Ovary (tissue), 9 donors: ENCODE data around the gene AKR1C4. TPM values are rescaled to one million over a fixed set of nuclear protein-coding genes. Genes with fewer than 3 reads are reported as not detected.

Experiments
- DNase-seq, 5 donors: peaks; one replicate each; pipeline ENCODE4 v3.0.0-alpha.2; 2019 to 2020
- H3K27ac ChIP-seq, 2 donors: fragments of 200-600 bp; one replicate each; pipeline versions ENCODE4 v1.5.1 to v1.8.0; 2019 to 2022
- H3K27me3 ChIP-seq: fragments of 200-600 bp; one replicate; pipeline ENCODE4 v1.8.0; 2022
- H3K36me3 ChIP-seq: fragments of 200-600 bp; sonication (generic); one replicate; pipeline ENCODE4 v1.5.1; 2019
- H3K4me1 ChIP-seq: one replicate; pipeline ENCODE4 v1.8.1; 2013; ENCODE audit warnings: mild to moderate bottlenecking, moderate library complexity; ENCODE audit not compliant: insufficient read depth
- H3K4me3 ChIP-seq: fragments of 200-600 bp; sonication (generic); one replicate; pipeline ENCODE4 v1.5.1; 2017
- H3K9me3 ChIP-seq, 2 donors: fragments of 200-600 bp in 1 of 2; sonication (generic) in 1 of 2; one replicate each; pipeline versions ENCODE4 v1.5.1 to v1.8.1; 2013 to 2019; ENCODE audit warnings: mild to moderate bottlenecking in 1 of 2, moderate library complexity in 1 of 2
- CTCF ChIP-seq, 3 donors: fragments of 450-650 bp in 2 of 3; fragments of 200-600 bp in 1 of 3; IDR thresholded peaks; one replicate each; pipeline versions ENCODE4 v1.5.1 to v1.8.0; 2016 to 2022; ENCODE audit warnings: antibody characterized with exemption in 3 of 3, mild to moderate bottlenecking in 1 of 3
- EP300 ChIP-seq: sonication (generic); formaldehyde crosslinking; IDR thresholded peaks from one replicate; pipeline ENCODE4 v1.6.1; 2017; ENCODE audit warnings: antibody characterized with exemption
- POLR2A ChIP-seq: fragments of 450-650 bp; IDR thresholded peaks from one replicate; pipeline ENCODE4 v1.6.1; 2017; ENCODE audit warnings: antibody characterized with exemption, mild to moderate bottlenecking, moderate library complexity
- WGBS, 3 donors: extraction: QIAGEN DNeasy Blood & Tissue Kit in 1 of 3; methylation state at CpG; one replicate each; pipeline versions ENCODE4 v1.1.5 to v1.1.7; 2013 to 2017; 5-methylcytosine and 5-hydroxymethylcytosine counted together
- intact Hi-C, 4 donors: fragments of 100-400 bp; cut with DNase I; formaldehyde crosslinking; loops; one replicate each; pipeline versions ENCODE4 v1.11.0 to v1.15.1; 2022 to 2023
- polyA plus RNA-seq, 2 donors: library from polyadenylated mRNA; stranded (reverse); fragments of 200-250 nt in 1 of 2; fragments of 350-450 nt in 1 of 2; fragmentation: Illumina TruSeq in 1 of 2; extraction: RNeasy Lipid Tissue Mini Kit (QIAGEN cat#74804) in 1 of 2; gene quantifications; one replicate each; pipeline ENCODE4 v1.2.3, GENCODE V29; 2013 to 2014
- total RNA-seq, 7 donors: library from RNA; depleted of rRNA in 2 of 7; stranded (reverse); fragments of >200 nt in 2 of 7; fragmentation: NEBNext Ultra II Directional in 3 of 7; extraction: Animal tissue kit (Norgen Biotek cat#: 25700) in 3 of 7; gene quantifications; one replicate each; pipeline versions ENCODE4 v1.1.0 to v1.2.4, GENCODE V29; 2016 to 2023
- donor health status: DM: no; HTN: no; CAD: no; lungs with moderate emphysema.
- donor health status: DM: no; HTN: no; CAD: no.
- donor health status: Bipolar disorder and iron deficiency.
- donor health status: DM: yes; HTN: yes; CAD: no.
- donor health status: DM: no; HTN: no; CAD: no.
- donor health status: DM: yes; HTN: yes; CAD: no.

Gene AKR1C4
- total and polyA plus RNA-seq, 9 donors, result not detected

- Histone ChIP-seq H3K36me3 (no peaks in the 10 kb centered on the region), H3K4me1 (no peaks in the 10 kb centered on the region), H3K27ac (no peak overlapping the region), H3K4me3 (no peak overlapping the region), H3K27me3 (no peaks in the 10 kb centered on the region), H3K9me3 (no peaks in the 10 kb centered on the region)
- intact Hi-C loops, result no loop called here
- no peak for DNase-seq
- TF ChIP-seq EP300 (no peak), CTCF (IDR thresholded peaks at IDR 0.05) (no peak), POLR2A (no peak)
- 48 to 69% (median 53%) methylated on average over 1 of the region's 1 CpG for WGBS, 3 donors
Measured at GRCh38 chr10:5148678-5149032, 48.0 kb upstream of the AKR1C4 start.

- H3K9me3 ChIP-seq, result no peaks in the 10 kb centered on the region
- DNase-seq, result no peak
- WGBS, 3 donors, result 91 to 93% (median 92%) methylated on average over 3 of the region's 3 CpGs
- H3K27me3 ChIP-seq, result no peaks in the 10 kb centered on the region
- intact Hi-C loops, result no loop called here
- no peak overlapping the region for H3K27ac ChIP-seq
- no peak overlapping the region for H3K4me3 ChIP-seq
- H3K36me3 ChIP-seq, result no peaks in the 10 kb centered on the region
- no peaks in the 10 kb centered on the region for H3K4me1 ChIP-seq
- no peak for TF ChIP-seq EP300
- no peak for TF ChIP-seq POLR2A
- TF ChIP-seq CTCF (IDR thresholded peaks at IDR 0.05), result no peak
Measured at GRCh38 chr10:5151076-5151475, 45.6 kb upstream of the AKR1C4 start.

GRCh38 chr10:5155951-5156350 lies 40.7 kb upstream of the AKR1C4 start:
- no peak overlapping the region for H3K4me3 ChIP-seq
- no peak overlapping the region for H3K27ac ChIP-seq
- no peaks in the 10 kb centered on the region for H3K27me3 ChIP-seq
- no peaks in the 10 kb centered on the region for H3K4me1 ChIP-seq
- 10 to 33% (median 11%) methylated on average over 1 of the region's 1 CpG for WGBS, 3 donors
- DNase-seq, result no peak
- TF ChIP-seq EP300 (no peak), POLR2A (no peak), CTCF (IDR thresholded peaks at IDR 0.05) (no peak)
- H3K36me3 ChIP-seq, result no peaks in the 10 kb centered on the region
- intact Hi-C loops, result no loop called here
- H3K9me3 ChIP-seq, result no peaks in the 10 kb centered on the region

- Histone ChIP-seq H3K4me1 (no peaks in the 10 kb centered on the region), H3K36me3 (no peaks in the 10 kb centered on the region), H3K27ac (no peak overlapping the region), H3K9me3 (no peaks in the 10 kb centered on the region), H3K27me3 (no peaks in the 10 kb centered on the region), H3K4me3 (no peak overlapping the region)
- DNase-seq, result no peak
- intact Hi-C loops, result no loop called here
- TF ChIP-seq CTCF (IDR thresholded peaks at IDR 0.05) (no peak), POLR2A (no peak)
- WGBS, 3 donors, result 79 to 83% (median 80%) methylated on average over 10 of the region's 10 CpGs
Measured at GRCh38 chr10:5157501-5157900, 39.1 kb upstream of the AKR1C4 start.

GRCh38 chr10:5159126-5159525 lies 37.5 kb upstream of the AKR1C4 start:
- intact Hi-C loops, result no loop called here
- no peak for DNase-seq
- no peak for TF ChIP-seq POLR2A
- TF ChIP-seq EP300, result no peak
- TF ChIP-seq CTCF (IDR thresholded peaks at IDR 0.05), result no peak
- no peaks in the 10 kb centered on the region for H3K27me3 ChIP-seq
- 73 to 79% (median 75%) methylated on average over 6 of the region's 6 CpGs for WGBS, 3 donors
- H3K9me3 ChIP-seq, result no peaks in the 10 kb centered on the region
- H3K4me1 ChIP-seq, result no peaks in the 10 kb centered on the region
- no peak overlapping the region for H3K27ac ChIP-seq
- no peak overlapping the region for H3K4me3 ChIP-seq
- no peaks in the 10 kb centered on the region for H3K36me3 ChIP-seq
